H9 (cell line): ENCODE results near the gene TMEM141. TPM values are rescaled to one million over a fixed set of nuclear protein-coding genes. Genes with fewer than 3 reads are reported as not detected.

Experiments used
- DNase-seq: peaks from one replicate; pipeline ENCODE4 v3.0.0-alpha.2; 2017
- H2AFZ ChIP-seq: one replicate; pipeline ENCODE4 v1.6.1; 2013; ENCODE audit warnings: mild to moderate bottlenecking, low read length, control low read depth, moderate library complexity
- H2AK5ac ChIP-seq: 2 replicates; pipeline ENCODE4 v1.6.1; 2013; ENCODE audit warnings: low read length, control low read depth, mixed read lengths; ENCODE audit not compliant: insufficient read length
- H2BK120ac ChIP-seq: one replicate; pipeline ENCODE4 v1.6.1; 2013; ENCODE audit warnings: low read depth, mild to moderate bottlenecking, low read length, control low read depth, inconsistent platforms; ENCODE audit not compliant: poor library complexity, severe bottlenecking
- H2BK12ac ChIP-seq: 2 replicates; pipeline ENCODE4 v1.6.1; 2013; ENCODE audit warnings: low read length, control low read depth, mixed read lengths, low read depth; ENCODE audit not compliant: insufficient read length
- H2BK15ac ChIP-seq: 2 replicates; pipeline ENCODE4 v1.6.1; 2013; ENCODE audit warnings: low read depth, low read length, control low read depth
- H2BK20ac ChIP-seq: one replicate; pipeline ENCODE4 v1.6.1; 2013; ENCODE audit warnings: low read depth, mild to moderate bottlenecking, low read length, control low read depth, inconsistent platforms; ENCODE audit not compliant: poor library complexity, severe bottlenecking
- H2BK5ac ChIP-seq: 2 replicates; pipeline ENCODE4 v1.6.1; 2013; ENCODE audit warnings: low read length, control low read depth, mixed read lengths; ENCODE audit not compliant: insufficient read length
- H3K14ac ChIP-seq: 2 replicates; pipeline ENCODE4 v1.6.1; 2013; ENCODE audit warnings: low read length, control low read depth; ENCODE audit not compliant: insufficient read depth
- H3K18ac ChIP-seq: 2 replicates; pipeline ENCODE4 v1.6.1; 2013; ENCODE audit warnings: low read depth, mild to moderate bottlenecking, mixed read lengths, low read length, control low read depth; ENCODE audit not compliant: insufficient read length
- H3K23ac ChIP-seq: 2 replicates; pipeline ENCODE4 v1.6.1; 2013; ENCODE audit warnings: low read length, control low read depth, mixed read lengths, low read depth; ENCODE audit not compliant: insufficient read length
- H3K23me2 ChIP-seq: 2 replicates; pipeline ENCODE4 v1.6.1; 2013; ENCODE audit warnings: low read depth, mild to moderate bottlenecking, mixed read lengths, low read length, control low read depth; ENCODE audit not compliant: insufficient read length, poor library complexity, severe bottlenecking
- H3K27ac ChIP-seq: 2 replicates; pipeline ENCODE4 v1.5.1; 2013; ENCODE audit warnings: low read length, control low read depth, mixed read lengths, low read depth; ENCODE audit not compliant: insufficient read length
- H3K27me3 ChIP-seq: 2 replicates; pipeline ENCODE4 v1.6.1; 2013; ENCODE audit warnings: low read length, control low read depth, inconsistent platforms; ENCODE audit not compliant: insufficient read depth
- H3K4ac ChIP-seq: 2 replicates; pipeline ENCODE4 v1.6.1; 2013; ENCODE audit warnings: low read depth, mild to moderate bottlenecking, control low read depth, inconsistent platforms, low read length, moderate library complexity
- H3K4me1 ChIP-seq: 2 replicates; pipeline ENCODE4 v1.6.1; 2013; ENCODE audit warnings: low read length, control low read depth, inconsistent platforms; ENCODE audit not compliant: insufficient read depth
- H3K4me2 ChIP-seq: 2 replicates; pipeline ENCODE4 v1.6.1; 2013; ENCODE audit warnings: low read length, control low read depth, mixed read lengths; ENCODE audit not compliant: insufficient read length, insufficient read depth
- H3K56ac ChIP-seq: 2 replicates; pipeline ENCODE4 v1.6.1; 2013; ENCODE audit warnings: low read depth, mild to moderate bottlenecking, mixed read lengths, low read length, control low read depth; ENCODE audit not compliant: insufficient read length
- H3K79me1 ChIP-seq: 2 replicates; pipeline ENCODE4 v1.6.1; 2013; ENCODE audit warnings: low read depth, mild to moderate bottlenecking, moderate library complexity, low read length, control low read depth, inconsistent platforms; ENCODE audit not compliant: insufficient read depth, poor library complexity, severe bottlenecking
- H3K79me2 ChIP-seq: 2 replicates; pipeline ENCODE4 v1.6.1; 2013; ENCODE audit warnings: low read length, control low read depth, inconsistent platforms; ENCODE audit not compliant: insufficient read depth
- H3K9ac ChIP-seq: 2 replicates; pipeline ENCODE4 v1.6.1; 2013; ENCODE audit warnings: low read length, control low read depth, mixed read lengths; ENCODE audit not compliant: insufficient read length; ENCODE audit errors: extremely low read depth
- H3K9me3 ChIP-seq: one replicate; pipeline ENCODE4 v1.6.1; 2013; ENCODE audit warnings: low read depth, low read length, inconsistent platforms; ENCODE audit not compliant: control insufficient read depth
- H3T11ph ChIP-seq: one replicate; pipeline ENCODE4 v1.6.1; 2013; ENCODE audit warnings: mild to moderate bottlenecking, low read length, control low read depth, inconsistent platforms
- H4K20me1 ChIP-seq: one replicate; pipeline ENCODE4 v1.6.1; 2013; ENCODE audit not compliant: control insufficient read depth, insufficient read length, insufficient read depth
- H4K5ac ChIP-seq: 2 replicates; pipeline ENCODE4 v1.6.1; 2013; ENCODE audit warnings: low read depth, mild to moderate bottlenecking, mixed read lengths, low read length, control low read depth; ENCODE audit not compliant: insufficient read length
- H4K8ac ChIP-seq: replicated peaks from 2 replicates; pipeline ENCODE4 v1.6.1; 2013; ENCODE audit warnings: low read length, control low read depth, mixed read lengths, low read depth; ENCODE audit not compliant: insufficient read length
- H4K91ac ChIP-seq: 2 replicates; pipeline ENCODE4 v1.6.1; 2013; ENCODE audit warnings: low read depth, mild to moderate bottlenecking, moderate library complexity, mixed read lengths, low read length, control low read depth; ENCODE audit not compliant: insufficient read length
- H3K27ac Mint-ChIP-seq, 3 experiments: 2 replicates in 2 of 3; 3 replicates in 1 of 3; pipeline ENCODE4 v1.8.0; 2020 to 2021; ENCODE audit warnings: mixed read lengths in 3 of 3, mild to moderate bottlenecking in 1 of 3, moderate library complexity in 1 of 3
- H3K27me3 Mint-ChIP-seq: 2 replicates; pipeline ENCODE4 v1.8.0; 2021; ENCODE audit warnings: low read depth, mild to moderate bottlenecking, moderate library complexity, mixed read lengths
- H3K36me3 Mint-ChIP-seq, 3 experiments: 2 replicates in 2 of 3; 3 replicates in 1 of 3; pipeline ENCODE4 v1.8.0; 2020 to 2021; ENCODE audit warnings: low read depth in 3 of 3, mixed read lengths in 3 of 3; ENCODE audit not compliant: insufficient read depth in 1 of 3
- H3K4me1 Mint-ChIP-seq, 2 experiments: 2 replicates each; pipeline ENCODE4 v1.8.0; 2020; ENCODE audit warnings: mixed read lengths in 2 of 2
- H3K4me3 Mint-ChIP-seq, 2 experiments: 2 replicates in 1 of 2; 3 replicates in 1 of 2; pipeline ENCODE4 v1.8.0; 2020 to 2021; ENCODE audit warnings: mild to moderate bottlenecking in 2 of 2, mixed read lengths in 2 of 2, moderate library complexity in 1 of 2
- H3K9me3 Mint-ChIP-seq, 2 experiments: 2 replicates in 1 of 2; 3 replicates in 1 of 2; pipeline ENCODE4 v1.8.0; 2020; ENCODE audit warnings: mild to moderate bottlenecking in 2 of 2, mixed read lengths in 2 of 2, moderate library complexity in 1 of 2
- CTCF ChIP-seq: fragments of 200-600 bp; sonication (generic); conservative IDR thresholded peaks from 3 replicates; pipeline ENCODE4 v1.8.0; 2021; ENCODE audit warnings: antibody characterized with exemption, mild to moderate bottlenecking
- WGBS: extraction: QIAGEN DNeasy Blood & Tissue Kit; methylation state at CpG from one replicate; pipeline ENCODE4 v1.1.7; 2013; ENCODE audit warnings: missing lambda C conversion rate, low lambda C conversion rate, mixed read lengths; ENCODE audit not compliant: insufficient read length; ENCODE audit errors: extremely low coverage; 5-methylcytosine and 5-hydroxymethylcytosine counted together
- total RNA-seq: library from RNA; stranded (reverse); gene quantifications from 2 replicates; pipeline ENCODE4 v1.2.1, GENCODE V29; 2021

The TMEM141 gene
- total RNA-seq, 1 experiment from 2014 or later, result 55.2 TPM

GRCh38 chr9:136762915-136763648 is 28.1 kb upstream of the TMEM141 start:
- Histone ChIP-seq H3K18ac (no peak overlapping the region), H3K4me1 (no peaks in the 10 kb centered on the region), H2BK20ac (no peak overlapping the region), H4K91ac (no peak overlapping the region), H4K8ac (no peak overlapping the region), H3K4ac (no peak overlapping the region), H2AFZ (no peak overlapping the region), H3K4me2 (no peak overlapping the region), H2BK120ac (no peak overlapping the region), H2BK5ac (no peak overlapping the region), H3K9me3 (no peaks in the 10 kb centered on the region), H2BK15ac (no peak overlapping the region), H3K9ac (no peak overlapping the region), H3K79me2 (no peaks in the 10 kb centered on the region), H3K27ac (no peak overlapping the region), H3K23me2 (no peaks in the 10 kb centered on the region), H3K14ac (no peak overlapping the region), H3K79me1 (no peaks in the 10 kb centered on the region), H3K27me3 (no peaks in the 10 kb centered on the region), H3K56ac (no peak overlapping the region), H4K5ac (no peak overlapping the region), H3T11ph (no peak overlapping the region), H2AK5ac (no peak overlapping the region), H4K20me1 (no peaks in the 10 kb centered on the region), H3K23ac (no peak overlapping the region), H2BK12ac (no peak overlapping the region)
- no peak for TF ChIP-seq CTCF
- peak; percentile 96 for DNase-seq
- peak overlapping the region in 1 of 2 experiments; percentile 55; a peak in 1 of 5 replicates for H3K4me3 Mint-ChIP-seq
- WGBS, result no CpG with 5 or more reads among the region's 37 CpGs
- H3K9me3 Mint-ChIP-seq, result peaks cover 0 to 5% of the 10 kb centered on the region in 2 experiments; a peak in 1 of 5 replicates
- H3K36me3 Mint-ChIP-seq, result no peaks in the 10 kb centered on the region; a peak in 1 of 7 replicates
- H3K27ac Mint-ChIP-seq, result no peak overlapping the region
- peaks cover 15 to 28% of the 10 kb centered on the region in 2 experiments for H3K4me1 Mint-ChIP-seq
- H3K27me3 Mint-ChIP-seq, result peaks cover 15% of the 10 kb centered on the region
